ENCODE measurements around the gene BRD3. TPM values are rescaled to one million over a fixed set of nuclear protein-coding genes. Genes with fewer than 3 reads are reported as not detected.
A peak's percentile ranks its signal among the peaks of the same experiment; 100 is the strongest.

BRD3 gene
- polyA plus RNA-seq, 1 experiment = 6.6 TPM

- no peaks in the 10 kb centered on the region for H3K36me3 ChIP-seq (ENCODE audit: control insufficient read depth, insufficient read depth, low read length)
- ChIA-PET CTCF (interaction anchor here (0.6 to 1.2 kb wide), 4 partner anchors 12 to 317 kb away, joined by 3 to 7 read pairs (median 4); no protein-coding TSS in a partner anchor), POLR2A (no interaction called here)
- no peak for DNase-seq (ENCODE audit: low read depth)
- H3K4me3 ChIP-seq (ENCODE audit: low read depth, low read length) = no peak overlapping the region
- TF ChIP-seq, protein P1, sequence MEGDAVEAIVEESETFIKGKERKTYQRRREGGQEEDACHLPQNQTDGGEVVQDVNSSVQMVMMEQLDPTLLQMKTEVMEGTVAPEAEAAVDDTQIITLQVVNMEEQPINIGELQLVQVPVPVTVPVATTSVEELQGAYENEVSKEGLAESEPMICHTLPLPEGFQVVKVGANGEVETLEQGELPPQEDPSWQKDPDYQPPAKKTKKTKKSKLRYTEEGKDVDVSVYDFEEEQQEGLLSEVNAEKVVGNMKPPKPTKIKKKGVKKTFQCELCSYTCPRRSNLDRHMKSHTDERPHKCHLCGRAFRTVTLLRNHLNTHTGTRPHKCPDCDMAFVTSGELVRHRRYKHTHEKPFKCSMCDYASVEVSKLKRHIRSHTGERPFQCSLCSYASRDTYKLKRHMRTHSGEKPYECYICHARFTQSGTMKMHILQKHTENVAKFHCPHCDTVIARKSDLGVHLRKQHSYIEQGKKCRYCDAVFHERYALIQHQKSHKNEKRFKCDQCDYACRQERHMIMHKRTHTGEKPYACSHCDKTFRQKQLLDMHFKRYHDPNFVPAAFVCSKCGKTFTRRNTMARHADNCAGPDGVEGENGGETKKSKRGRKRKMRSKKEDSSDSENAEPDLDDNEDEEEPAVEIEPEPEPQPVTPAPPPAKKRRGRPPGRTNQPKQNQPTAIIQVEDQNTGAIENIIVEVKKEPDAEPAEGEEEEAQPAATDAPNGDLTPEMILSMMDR (IDR thresholded peaks at IDR 0.05; ENCODE audit: insufficient read depth, low read depth, low read length) = no peak
- H3K27me3 ChIP-seq (ENCODE audit: control insufficient read depth, insufficient read depth, low read length) = no peaks in the 10 kb centered on the region; the same call in 1 of the 2 replicates
These were observed 32.2 kb upstream of the BRD3 start for GRCh38 chr9:134100040-134100439.

GRCh38 chr9:134099123-134099761 lies 31.4 kb upstream of the BRD3 start:
- H3K36me3 ChIP-seq (ENCODE audit: control insufficient read depth, insufficient read depth, low read length) = no peaks in the 10 kb centered on the region
- no peak for DNase-seq (ENCODE audit: low read depth)
- no peak overlapping the region for H3K4me3 ChIP-seq (ENCODE audit: low read depth, low read length)
- CTCF ChIA-PET = interaction anchor here (0.6 to 1.5 kb wide), 15 partner anchors 10 to 340 kb away, joined by 3 to 7 read pairs (median 3); partner anchors contain the start of gene BRD3OS
- TF ChIP-seq, protein P1 (IDR thresholded peaks at IDR 0.05; ENCODE audit: insufficient read depth, low read depth, low read length) = peak; percentile 75
- POLR2A ChIA-PET = no interaction called here
- H3K27me3 ChIP-seq (ENCODE audit: control insufficient read depth, insufficient read depth, low read length) = no peaks in the 10 kb centered on the region; the same call in 1 of the 2 replicates

- ChIA-PET POLR2A (no interaction called here), CTCF (no interaction called here)
- TF ChIP-seq, protein P1 (IDR thresholded peaks at IDR 0.05; ENCODE audit: insufficient read depth, low read depth, low read length) = no peak
- H3K27me3 ChIP-seq (ENCODE audit: control insufficient read depth, insufficient read depth, low read length) = peaks cover 5% of the 10 kb centered on the region
- H3K4me3 ChIP-seq (ENCODE audit: low read depth, low read length) = no peak overlapping the region
- no peaks in the 10 kb centered on the region for H3K36me3 ChIP-seq (ENCODE audit: control insufficient read depth, insufficient read depth, low read length)
- no peak for DNase-seq (ENCODE audit: low read depth)
These were observed 22.1 kb upstream of the BRD3 start for GRCh38 chr9:134089972-134090371.

- CTCF ChIA-PET = interaction anchor here (0.6 to 1.4 kb wide), 3 partner anchors 11 to 14 kb away, joined by 3 to 5 read pairs (median 4); no protein-coding TSS in a partner anchor
- POLR2A ChIA-PET = no interaction called here
- Histone ChIP-seq H3K27me3 (ENCODE audit: control insufficient read depth, insufficient read depth, low read length) (no peaks in the 10 kb centered on the region; the same call in 1 of the 2 replicates), H3K36me3 (ENCODE audit: control insufficient read depth, insufficient read depth, low read length) (no peaks in the 10 kb centered on the region), H3K4me3 (ENCODE audit: low read depth, low read length) (no peak overlapping the region)
- TF ChIP-seq, protein P1 (IDR thresholded peaks at IDR 0.05; ENCODE audit: insufficient read depth, low read depth, low read length) = no peak
- DNase-seq (ENCODE audit: low read depth) = no peak
These were observed 20.4 kb upstream of the BRD3 start for GRCh38 chr9:134088063-134088725.

DNA sequence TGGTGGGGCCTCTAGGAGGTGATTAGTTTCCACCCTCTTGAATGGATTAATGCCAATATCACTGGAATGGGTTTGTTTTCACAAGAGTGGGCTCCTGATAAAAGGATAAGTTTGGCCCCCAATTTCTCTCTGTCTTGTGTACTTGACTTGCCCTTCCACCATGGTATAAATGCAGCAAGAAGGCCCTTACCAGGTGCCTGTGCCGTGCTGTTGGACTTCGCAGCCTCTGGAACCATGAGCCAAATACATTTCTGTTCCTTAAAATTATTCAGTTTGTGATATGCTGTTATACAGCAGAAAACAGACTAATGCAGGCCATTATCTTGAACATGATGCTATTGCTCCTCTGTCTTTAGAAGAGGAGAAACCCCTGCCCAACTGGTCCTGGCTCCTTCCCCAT lies 17.8 kb upstream of the BRD3 start:
- Histone ChIP-seq H3K4me3 (ENCODE audit: low read depth, low read length) (no peak overlapping the region), H3K36me3 (ENCODE audit: control insufficient read depth, insufficient read depth, low read length) (no peaks in the 10 kb centered on the region), H3K27me3 (ENCODE audit: control insufficient read depth, insufficient read depth, low read length) (no peaks in the 10 kb centered on the region; the same call in 1 of the 2 replicates)
- TF ChIP-seq, protein P1 (IDR thresholded peaks at IDR 0.05; ENCODE audit: insufficient read depth, low read depth, low read length) = no peak
- no peak for DNase-seq (ENCODE audit: low read depth)
- ChIA-PET POLR2A (no interaction called here), CTCF (interaction anchor here (0.7 kb wide), 1 partner anchor 654 kb away, joined by 3 read pairs; no protein-coding TSS in a partner anchor)

All from BJ (cell line).